Uterus (tissue), 4 donors: ENCODE data around the gene CDHR1. TPM values are rescaled to one million over a fixed set of nuclear protein-coding genes. Genes with fewer than 3 reads are reported as not detected.
"Not testable (repeated sequence)": the region's sequence is repeated elsewhere in the genome, so short reads cannot be mapped to it uniquely, and the experiment has no call there.

Experiments
- DNase-seq, 2 donors: peaks; one replicate each; pipeline ENCODE4 v3.0.0-alpha.2; 2019 to 2020
- H3K27ac ChIP-seq, 2 donors: fragments of 200-600 bp; sonication (generic); 1 replicate in 1 of 2; 2 replicates in 1 of 2; pipeline ENCODE4 v1.5.1; 2016 to 2018
- H3K27me3 ChIP-seq, 2 donors: fragments of 200-600 bp; sonication (generic); one replicate each; pipeline ENCODE4 v1.5.1; 2018 to 2019; ENCODE audit warnings: control low read depth in 1 of 2
- H3K36me3 ChIP-seq, 2 donors: fragments of 200-600 bp; sonication (generic); one replicate each; pipeline ENCODE4 v1.5.1; 2019; ENCODE audit warnings: control low read depth in 1 of 2
- H3K4me1 ChIP-seq, 2 donors: fragments of 200-600 bp; sonication (generic); one replicate each; pipeline ENCODE4 v1.5.1; 2018 to 2019; ENCODE audit warnings: control low read depth in 1 of 2
- H3K4me3 ChIP-seq, 2 donors: fragments of 200-600 bp; sonication (generic); 1 replicate in 1 of 2; 2 replicates in 1 of 2; pipeline ENCODE4 v1.5.1; 2018 to 2019; ENCODE audit warnings: mild to moderate bottlenecking in 1 of 2
- H3K9me3 ChIP-seq, 2 donors: fragments of 200-600 bp; sonication (generic); one replicate each; pipeline ENCODE4 v1.5.1; 2019; ENCODE audit warnings: control low read depth in 1 of 2
- POLR2A ChIP-seq, 2 donors: fragments of 450-650 bp; IDR thresholded peaks; one replicate each; pipeline ENCODE4 v1.6.1; 2016; ENCODE audit warnings: antibody characterized with exemption in 2 of 2, mild to moderate bottlenecking in 1 of 2, moderate library complexity in 1 of 2
- intact Hi-C: fragments of 100-400 bp; cut with DNase I; formaldehyde crosslinking; loops from one replicate; pipeline ENCODE4 v1.15.1; 2023; ENCODE audit warnings: low total_unique reads
- total RNA-seq, 4 donors: library from RNA; depleted of rRNA in 3 of 4; stranded (reverse); fragments of >200 nt in 3 of 4; gene quantifications; one replicate each; pipeline versions ENCODE4 v1.1.0 to v1.2.4, GENCODE V29; 2014 to 2023
- TF ChIP-seq, protein P1 (sequence below), 4 experiments: fragments of 200-600 bp in 2 of 4; fragments of 450-650 bp in 2 of 4; sonication (generic) in 2 of 4; IDR thresholded peaks; one replicate each; pipeline ENCODE4 v1.5.1; 2016 to 2019; ENCODE audit warnings: antibody characterized with exemption in 4 of 4, mild to moderate bottlenecking in 2 of 4, moderate library complexity in 1 of 4
- donor health status: DM: yes; HTN: yes; CAD: no.

Gene CDHR1
- total RNA-seq, 4 donors from 2014 or later: under 0.01 to 1.5 (median 1.0) TPM; not detected in 1

- no peak for DNase-seq
- Histone ChIP-seq H3K9me3 (no peaks in the 10 kb centered on the region), H3K27ac (no peak overlapping the region), H3K27me3 (no peaks in the 10 kb centered on the region), H3K4me3 (no peak overlapping the region), H3K4me1 (no peaks in the 10 kb centered on the region), H3K36me3 (no peaks in the 10 kb centered on the region)
- intact Hi-C loops: no loop called here
- no peak for TF ChIP-seq POLR2A (IDR thresholded peaks at IDR 0.05)
- TF ChIP-seq, protein P1, sequence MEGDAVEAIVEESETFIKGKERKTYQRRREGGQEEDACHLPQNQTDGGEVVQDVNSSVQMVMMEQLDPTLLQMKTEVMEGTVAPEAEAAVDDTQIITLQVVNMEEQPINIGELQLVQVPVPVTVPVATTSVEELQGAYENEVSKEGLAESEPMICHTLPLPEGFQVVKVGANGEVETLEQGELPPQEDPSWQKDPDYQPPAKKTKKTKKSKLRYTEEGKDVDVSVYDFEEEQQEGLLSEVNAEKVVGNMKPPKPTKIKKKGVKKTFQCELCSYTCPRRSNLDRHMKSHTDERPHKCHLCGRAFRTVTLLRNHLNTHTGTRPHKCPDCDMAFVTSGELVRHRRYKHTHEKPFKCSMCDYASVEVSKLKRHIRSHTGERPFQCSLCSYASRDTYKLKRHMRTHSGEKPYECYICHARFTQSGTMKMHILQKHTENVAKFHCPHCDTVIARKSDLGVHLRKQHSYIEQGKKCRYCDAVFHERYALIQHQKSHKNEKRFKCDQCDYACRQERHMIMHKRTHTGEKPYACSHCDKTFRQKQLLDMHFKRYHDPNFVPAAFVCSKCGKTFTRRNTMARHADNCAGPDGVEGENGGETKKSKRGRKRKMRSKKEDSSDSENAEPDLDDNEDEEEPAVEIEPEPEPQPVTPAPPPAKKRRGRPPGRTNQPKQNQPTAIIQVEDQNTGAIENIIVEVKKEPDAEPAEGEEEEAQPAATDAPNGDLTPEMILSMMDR (IDR thresholded peaks at IDR 0.05): no peak
Measured at GRCh38 chr10:84159076-84159685, 35.2 kb upstream of the CDHR1 start.

DNA sequence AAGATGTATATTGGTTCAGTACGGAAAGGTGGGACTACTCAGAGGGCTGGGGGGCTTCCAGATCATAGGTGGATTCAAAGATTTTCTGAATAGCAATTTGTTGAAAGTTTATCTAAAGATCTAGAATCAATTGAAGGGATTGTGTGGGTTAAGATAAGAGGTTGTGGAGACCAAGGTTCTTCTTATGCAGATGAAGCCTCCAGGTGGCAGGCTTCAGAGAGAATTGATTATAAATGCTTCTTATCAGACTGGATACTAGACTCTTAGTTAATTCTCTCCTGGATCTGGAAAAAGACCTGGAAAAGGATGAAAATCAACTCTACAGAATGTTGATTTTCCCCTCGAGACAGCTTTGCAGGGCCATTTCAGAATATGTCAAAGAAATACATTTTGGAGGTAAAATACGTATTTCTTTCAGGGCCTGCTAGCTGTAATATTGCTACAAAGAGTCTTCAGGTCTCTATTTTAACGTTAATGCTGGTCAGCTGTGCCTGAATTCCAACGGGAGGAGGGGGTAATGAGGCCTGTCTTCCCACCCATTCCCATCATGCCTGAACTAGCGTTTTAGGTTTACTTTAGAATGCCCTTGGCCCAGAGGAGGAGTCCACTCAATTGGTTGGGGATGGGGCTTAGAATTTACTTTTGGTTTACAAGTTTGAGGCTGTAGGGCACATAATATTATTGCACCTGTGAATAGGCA, 33.5 kb upstream of the CDHR1 start:
- H3K27me3 ChIP-seq: no peaks in the 10 kb centered on the region
- H3K9me3 ChIP-seq: no peaks in the 10 kb centered on the region
- intact Hi-C loops: no loop called here
- DNase-seq: no peak
- H3K27ac ChIP-seq: no peak overlapping the region
- TF ChIP-seq, protein P1 (IDR thresholded peaks at IDR 0.05): no peak
- no peak for TF ChIP-seq POLR2A (IDR thresholded peaks at IDR 0.05)
- no peaks in the 10 kb centered on the region for H3K4me1 ChIP-seq
- H3K36me3 ChIP-seq: no peaks in the 10 kb centered on the region
- H3K4me3 ChIP-seq: no peak overlapping the region

- DNase-seq: no peak
- Histone ChIP-seq H3K27me3 (no peaks in the 10 kb centered on the region), H3K9me3 (no peaks in the 10 kb centered on the region), H3K4me3 (no peak overlapping the region), H3K4me1 (no peaks in the 10 kb centered on the region), H3K27ac (no peak overlapping the region), H3K36me3 (no peaks in the 10 kb centered on the region)
- no peak for TF ChIP-seq POLR2A (IDR thresholded peaks at IDR 0.05)
- TF ChIP-seq, protein P1 (IDR thresholded peaks at IDR 0.05): no peak
- intact Hi-C loops: no loop called here
Measured at GRCh38 chr10:84163996-84164395, 30.3 kb upstream of the CDHR1 start.

- no peaks in the 10 kb centered on the region for H3K36me3 ChIP-seq
- no peaks in the 10 kb centered on the region for H3K9me3 ChIP-seq
- H3K27ac ChIP-seq: no peak overlapping the region
- no peak for TF ChIP-seq POLR2A (IDR thresholded peaks at IDR 0.05)
- TF ChIP-seq, protein P1 (IDR thresholded peaks at IDR 0.05): no peak
- intact Hi-C loops: no loop called here
- no peak overlapping the region for H3K4me3 ChIP-seq
- no peaks in the 10 kb centered on the region for H3K27me3 ChIP-seq
- no peaks in the 10 kb centered on the region for H3K4me1 ChIP-seq
- DNase-seq: no peak
Measured at GRCh38 chr10:84164442-84164841, 29.9 kb upstream of the CDHR1 start.

GRCh38 chr10:84166620-84167288, 27.6 kb upstream of the CDHR1 start:
- no peak for TF ChIP-seq POLR2A (IDR thresholded peaks at IDR 0.05)
- TF ChIP-seq, protein P1 (IDR thresholded peaks at IDR 0.05): no peak
- no peak for DNase-seq
- H3K36me3 ChIP-seq: no peaks in the 10 kb centered on the region
- H3K27ac ChIP-seq: no peak overlapping the region
- no peak overlapping the region for H3K4me3 ChIP-seq
- H3K27me3 ChIP-seq: no peaks in the 10 kb centered on the region
- no peaks in the 10 kb centered on the region for H3K9me3 ChIP-seq
- intact Hi-C loops: no loop called here
- no peaks in the 10 kb centered on the region for H3K4me1 ChIP-seq

DNA sequence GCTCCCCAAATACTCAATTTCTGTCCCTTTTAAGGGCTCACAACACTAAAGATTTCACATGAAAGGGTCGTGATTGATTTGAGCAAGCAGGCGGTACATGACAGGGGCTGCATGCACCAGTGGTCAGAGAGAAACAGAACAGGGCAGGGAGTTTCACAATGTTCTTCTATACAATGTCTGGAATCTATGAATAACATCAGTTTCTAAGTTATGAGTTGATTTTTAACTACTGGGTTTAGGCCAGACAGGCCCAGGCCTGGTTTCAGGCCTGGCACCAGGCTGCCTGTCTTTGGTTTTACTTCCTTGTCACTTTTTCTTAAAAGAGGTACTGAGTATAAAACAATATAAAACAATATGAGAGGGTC, 27.1 kb upstream of the CDHR1 start:
- DNase-seq, H3K36me3 ChIP-seq, H3K27me3 ChIP-seq, H3K4me1 ChIP-seq, H3K27ac ChIP-seq, H3K9me3 ChIP-seq, H3K4me3 ChIP-seq, intact Hi-C loops: not testable (repeated sequence)

- H3K36me3 ChIP-seq, H3K4me3 ChIP-seq, intact Hi-C loops, H3K27ac ChIP-seq, H3K27me3 ChIP-seq, H3K4me1 ChIP-seq, DNase-seq, H3K9me3 ChIP-seq: not testable (repeated sequence)
Measured at GRCh38 chr10:84168382-84168781, 26.0 kb upstream of the CDHR1 start.

DNA sequence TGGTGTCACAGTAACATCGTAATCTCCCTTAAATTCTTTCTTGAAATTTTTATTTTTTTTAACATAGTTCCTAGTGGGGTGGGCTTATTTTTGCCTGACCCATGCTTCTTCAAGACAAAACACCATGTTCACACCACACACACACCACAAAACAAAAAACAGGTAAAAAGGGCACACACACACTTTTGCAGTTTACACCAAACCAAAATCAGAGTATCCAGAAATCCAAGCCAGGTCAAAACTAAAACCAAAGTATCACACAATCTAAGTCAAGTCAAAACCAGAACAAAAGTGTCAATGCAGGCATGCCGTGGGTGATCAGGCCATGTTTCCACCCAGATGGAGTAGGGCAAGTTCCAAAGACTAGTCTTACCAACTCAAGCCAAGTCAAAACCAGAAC, 23.1 kb upstream of the CDHR1 start:
- H3K4me1 ChIP-seq, DNase-seq, H3K9me3 ChIP-seq, H3K27ac ChIP-seq, H3K36me3 ChIP-seq, intact Hi-C loops, H3K4me3 ChIP-seq, H3K27me3 ChIP-seq: not testable (repeated sequence)
